ENCODE results near the gene RPH3AL. TPM values are rescaled to one million over a fixed set of nuclear protein-coding genes. Genes with fewer than 3 reads are reported as not detected.

Gene RPH3AL
- total and polyA plus RNA-seq, 2 of the 8 experiments (the other 6 are each of a cell fraction or from before 2014, with no cell fraction given), result 5.6 to 5.8 TPM

DNA sequence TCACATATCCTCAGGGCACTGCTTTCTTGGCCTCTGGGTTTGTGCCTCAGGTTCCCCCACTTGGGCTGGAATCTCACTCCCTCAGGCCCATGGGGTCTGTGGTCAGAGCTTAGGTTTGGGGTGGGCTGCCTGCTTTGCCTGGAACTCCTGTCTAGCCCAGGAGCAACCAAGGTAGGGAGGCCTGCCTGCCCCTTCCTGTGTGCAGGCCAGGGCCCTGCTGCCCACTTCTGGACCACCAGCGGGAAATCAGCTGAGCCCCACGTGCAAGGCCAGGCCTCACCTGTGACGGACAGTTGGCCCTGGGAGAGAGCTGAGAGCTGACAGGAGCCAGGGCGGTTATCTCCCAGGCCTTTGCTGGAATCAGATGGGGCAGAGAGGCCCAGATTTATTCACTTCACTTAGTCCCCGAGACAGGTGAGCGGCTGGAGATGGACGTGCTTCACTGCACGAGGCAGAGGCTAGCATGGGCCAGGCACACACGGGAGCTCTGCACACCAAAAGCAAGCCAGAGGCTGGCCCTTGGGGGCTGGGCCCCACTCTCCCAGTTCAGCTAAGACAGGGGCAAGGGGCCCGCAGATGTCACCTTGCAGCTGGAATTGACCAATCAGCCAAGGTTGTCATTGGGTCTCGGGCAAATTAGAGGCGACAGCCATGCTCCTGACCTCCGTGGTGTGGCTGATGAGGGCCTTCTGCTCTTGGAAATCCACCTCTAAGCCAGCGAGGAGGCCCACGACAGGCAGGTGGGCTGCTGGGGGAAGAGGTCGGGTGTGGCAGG, 121.2 kb downstream of the RPH3AL start:
- Histone ChIP-seq H2BK120ac (replicated peaks; ENCODE audit: low read depth, low read length) (no peak overlapping the region), H2BK20ac (ENCODE audit: low read length) (no peak overlapping the region), H3K9ac (replicated peaks in 1 of 4; ENCODE audit: extremely low read depth in 1 of 4, low read depth in 3 of 4, low read length in 3 of 4) (no peak overlapping the region), H3K4ac (replicated peaks; ENCODE audit: insufficient read length, low read depth, low read length) (no peak overlapping the region), H2AK5ac (ENCODE audit: low read depth, low read length) (no peak overlapping the region), H2BK5ac (ENCODE audit: low read depth, low read length) (no peak overlapping the region), H3K79me1 (ENCODE audit: low read depth, low read length) (no peaks in the 10 kb centered on the region), H3K27ac (ENCODE audit: low read depth, low read length) (no peak overlapping the region), H3K36me3 (ENCODE audit: control insufficient read depth in 2 of 4, insufficient read depth in 4 of 4, low read length in 3 of 4) (no peaks in the 10 kb centered on the region), H4K5ac (ENCODE audit: insufficient read length, low read depth, low read length) (no peak overlapping the region), H4K8ac (ENCODE audit: extremely low read depth, insufficient read depth, low read length) (no peak overlapping the region; the same call in 1 of the 2 replicates), H3K23ac (ENCODE audit: insufficient read length) (no peak overlapping the region), H4K91ac (replicated peaks; ENCODE audit: insufficient read length, low read length) (no peak overlapping the region), H3K4me3 (ENCODE audit: extremely low read depth in 1 of 4, insufficient read depth in 2 of 4, low read depth in 3 of 4, low read length in 4 of 4) (no peak overlapping the region), H3K4me2 (ENCODE audit: insufficient read depth in 1 of 2, low read depth in 2 of 2, low read length in 2 of 2) (no peak overlapping the region), H2BK15ac (ENCODE audit: low read length) (no peak overlapping the region), H3K23me2 (ENCODE audit: low read depth, low read length) (no peaks in the 10 kb centered on the region), H3K9me3 (ENCODE audit: insufficient read depth in 2 of 2, low read depth in 1 of 2, low read length in 1 of 2) (no peaks in the 10 kb centered on the region), H2AFZ (ENCODE audit: low read length) (no peak overlapping the region), H3K27me3 (replicated peaks in 1 of 4; ENCODE audit: control insufficient read depth in 3 of 4, extremely low read depth in 1 of 4, insufficient read depth in 3 of 4, low read length in 3 of 4) (no peaks in the 10 kb centered on the region), H4K20me1 (replicated peaks in 1 of 2; ENCODE audit: control insufficient read depth in 1 of 2, insufficient read depth in 2 of 2, low read length in 2 of 2) (no peaks in the 10 kb centered on the region), H3K4me1 (replicated peaks in 1 of 4; ENCODE audit: control insufficient read depth in 3 of 4, insufficient read depth in 4 of 4, low read length in 3 of 4) (peaks cover 0 to 21% (median 2%) of the 10 kb centered on the region in 4 experiments; a peak in 4 of 7 replicates), H2BK12ac (ENCODE audit: low read depth, low read length) (no peak overlapping the region), H3K56ac (replicated peaks; ENCODE audit: insufficient read length, low read depth, low read length) (no peak overlapping the region), H3K14ac (ENCODE audit: insufficient read length) (no peak overlapping the region), H3K18ac (ENCODE audit: extremely low read depth, low read length) (no peak overlapping the region), H3K79me2 (ENCODE audit: control insufficient read depth in 1 of 2, insufficient read depth in 2 of 2, low read length in 2 of 2) (no peaks in the 10 kb centered on the region)
- WGBS, 2 experiments (ENCODE audit: extremely low coverage in 1 of 2, insufficient coverage in 1 of 2, insufficient read length in 1 of 2, insufficient replicate concordance in 2 of 2, low coverage in 1 of 2, low lambda C conversion rate in 2 of 2, missing lambda C conversion rate in 1 of 2), result 80% methylated on average over 16 of the region's 16 CpGs; no CpG with 5 or more reads in 1 of the 2 experiments
- FAIRE-seq (no peak), DNase-seq (ENCODE audit: low read depth in 1 of 2, low spot score in 2 of 2) (peak in 1 of 2 experiments; percentile 38)
- CTCF ChIA-PET (ENCODE audit: partially characterized antibody), result interaction anchor here (0.6 to 2.9 kb wide), 8 partner anchors 8 to 175 kb away, joined by 3 to 11 read pairs (median 5); no protein-coding TSS in a partner anchor
- POLR2A ChIA-PET (ENCODE audit: partially characterized antibody), result no interaction called here
- TF ChIP-seq, protein P1, sequence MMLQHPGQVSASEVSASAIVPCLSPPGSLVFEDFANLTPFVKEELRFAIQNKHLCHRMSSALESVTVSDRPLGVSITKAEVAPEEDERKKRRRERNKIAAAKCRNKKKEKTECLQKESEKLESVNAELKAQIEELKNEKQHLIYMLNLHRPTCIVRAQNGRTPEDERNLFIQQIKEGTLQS (IDR thresholded peaks at IDR 0.05; ENCODE audit: insufficient read depth, low read depth, low read length), result no peak
- TF ChIP-seq TEAD4 (IDR thresholded peaks at IDR 0.05; ENCODE audit: low read depth, low read length), result no peak
- TF ChIP-seq CTBP2 (IDR thresholded peaks at IDR 0.05; ENCODE audit: borderline replicate concordance, insufficient read depth, insufficient read length, low read length), result no peak
- TF ChIP-seq MAFK (IDR thresholded peaks at IDR 0.05; ENCODE audit: low read depth, low read length), result no peak
- TF ChIP-seq POLR2AphosphoS5 (IDR thresholded peaks at IDR 0.05; ENCODE audit: low read depth, low read length), result no peak
- TF ChIP-seq, protein P2, sequence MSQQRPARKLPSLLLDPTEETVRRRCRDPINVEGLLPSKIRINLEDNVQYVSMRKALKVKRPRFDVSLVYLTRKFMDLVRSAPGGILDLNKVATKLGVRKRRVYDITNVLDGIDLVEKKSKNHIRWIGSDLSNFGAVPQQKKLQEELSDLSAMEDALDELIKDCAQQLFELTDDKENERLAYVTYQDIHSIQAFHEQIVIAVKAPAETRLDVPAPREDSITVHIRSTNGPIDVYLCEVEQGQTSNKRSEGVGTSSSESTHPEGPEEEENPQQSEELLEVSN (IDR thresholded peaks at IDR 0.05), result no peak
- no peak for TF ChIP-seq NRF1 (IDR thresholded peaks at IDR 0.05; ENCODE audit: low read depth, low read length)
- no peak for TF ChIP-seq RBBP5 (IDR thresholded peaks at IDR 0.05; ENCODE audit: borderline replicate concordance, low read depth, low read length)
- no peak for TF ChIP-seq POU5F1 (IDR thresholded peaks at IDR 0.05; ENCODE audit: low read depth, low read length)
- no peak for TF ChIP-seq HDAC6 (IDR thresholded peaks at IDR 0.05; ENCODE audit: low read depth, low read length)
- TF ChIP-seq RAD21 (IDR thresholded peaks at IDR 0.05 in 1 of 2, conservative IDR thresholded peaks at IDR 0.05 in 1 of 2; ENCODE audit: low read depth in 2 of 2, low read length in 2 of 2), result no peak

Data from H1 (cell line).